CD8-positive, alpha-beta memory T cell (primary cell): Measurements from ENCODE around the gene TMEM17. TPM values are rescaled to one million over a fixed set of nuclear protein-coding genes. Genes with fewer than 3 reads are reported as not detected.

Source experiments
- CTCF ChIA-PET: fragments of 350-600 bp; sonication (Branson Sonifier 250); formaldehyde crosslinking; loops from one replicate; lab custom pipeline; 2021; ENCODE audit warnings: antibody characterized with exemption; lab: Charles Lee
- POLR2A ChIA-PET: fragments of 350-600 bp; sonication (Branson Sonifier 250); formaldehyde crosslinking; loops from one replicate; lab custom pipeline; 2021; ENCODE audit warnings: antibody characterized with exemption; lab: Charles Lee
- DNase-seq, 5 donors: peaks; one replicate each; pipeline versions ENCODE4 v3.0.0 to v3.0.0-alpha.2; 2020 to 2022; ENCODE audit warnings: mixed read lengths in 1 of 5
- H3K27ac ChIP-seq: one replicate; pipeline ENCODE4 v1.7.0; 2013; ENCODE audit warnings: low read depth, mild to moderate bottlenecking, low read length, moderate library complexity
- H3K27me3 ChIP-seq: 2 replicates; pipeline ENCODE4 v1.7.0; 2013; ENCODE audit warnings: low read length, mild to moderate bottlenecking; ENCODE audit not compliant: insufficient read depth, poor library complexity, severe bottlenecking
- H3K36me3 ChIP-seq: 2 replicates; pipeline ENCODE4 v1.7.0; 2013; ENCODE audit warnings: mild to moderate bottlenecking, low read length, moderate library complexity; ENCODE audit not compliant: insufficient read depth
- H3K4me1 ChIP-seq: 2 replicates; pipeline ENCODE4 v1.7.0; 2013; ENCODE audit warnings: mild to moderate bottlenecking, low read length, moderate library complexity; ENCODE audit not compliant: insufficient read depth
- H3K4me3 ChIP-seq: 2 replicates; pipeline ENCODE4 v1.7.0; 2013; ENCODE audit warnings: mild to moderate bottlenecking, low read length
- H3K9me3 ChIP-seq: 2 replicates; pipeline ENCODE4 v1.7.0; 2013; ENCODE audit warnings: mild to moderate bottlenecking, low read length
- H3K27ac Mint-ChIP-seq, 8 donors: one replicate each; pipeline ENCODE4 v1.8.0; 2020 to 2021; ENCODE audit warnings: mixed read lengths in 8 of 8, mild to moderate bottlenecking in 6 of 8, inconsistent platforms in 3 of 8, moderate library complexity in 3 of 8
- H3K27me3 Mint-ChIP-seq, 2 donors: one replicate each; pipeline ENCODE4 v1.8.0; 2020 to 2021; ENCODE audit warnings: mixed read lengths in 2 of 2, mild to moderate bottlenecking in 1 of 2, moderate library complexity in 1 of 2
- H3K36me3 Mint-ChIP-seq, 3 donors: one replicate each; pipeline ENCODE4 v1.8.0; 2020 to 2021; ENCODE audit warnings: mixed read lengths in 3 of 3, inconsistent platforms in 1 of 3, mild to moderate bottlenecking in 1 of 3
- H3K4me1 Mint-ChIP-seq, 3 donors: one replicate each; pipeline ENCODE4 v1.8.0; 2020 to 2021; ENCODE audit warnings: mixed read lengths in 3 of 3, inconsistent platforms in 1 of 3, mild to moderate bottlenecking in 1 of 3
- H3K4me3 Mint-ChIP-seq, 7 donors: one replicate each; pipeline ENCODE4 v1.8.0; 2020 to 2021; ENCODE audit warnings: mixed read lengths in 7 of 7, mild to moderate bottlenecking in 6 of 7, moderate library complexity in 4 of 7, inconsistent platforms in 2 of 7
- H3K9me3 Mint-ChIP-seq, 5 donors: one replicate each; pipeline ENCODE4 v1.8.0; 2020 to 2022; ENCODE audit warnings: mixed read lengths in 5 of 5, mild to moderate bottlenecking in 3 of 5, moderate library complexity in 2 of 5, inconsistent platforms in 1 of 5
- polyA plus RNA-seq: library from polyadenylated mRNA; unstranded; fragments of 300-500 nt; fragmentation: Illumina TruSeq; gene quantifications from one replicate; pipeline ENCODE4 v1.2.3, GENCODE V29; 2021
- total RNA-seq, 2 experiments: library from RNA; stranded (reverse); gene quantifications; one replicate each; pipeline ENCODE4 v1.2.3, GENCODE V29; 2021

Gene TMEM17
- total and polyA plus RNA-seq, 3 experiments from 2014 or later = 0.35 to 0.84 TPM; not detected in 1

- peaks cover 0 to 13% of the 10 kb centered on the region in 2 donors for H3K27me3 Mint-ChIP-seq
- H3K4me1 Mint-ChIP-seq = peaks cover 0 to 6% (median 0%) of the 10 kb centered on the region in 3 donors
- peak overlapping the region; percentile 55 for H3K4me3 ChIP-seq
- CTCF ChIA-PET = interaction anchor here (0.7 to 8.4 kb wide), 17 partner anchors 9 to 1112 kb away, joined by 3 to 121 read pairs (median 5); no protein-coding TSS in a partner anchor
- H3K9me3 Mint-ChIP-seq = no peaks in the 10 kb centered on the region
- peak overlapping the region; percentile 16 to 88 (median 59) for H3K4me3 Mint-ChIP-seq
- DNase-seq = no peak
- no peaks in the 10 kb centered on the region for H3K36me3 Mint-ChIP-seq
- H3K27ac ChIP-seq = no peak overlapping the region
- no peaks in the 10 kb centered on the region for H3K36me3 ChIP-seq
- H3K27me3 ChIP-seq = no peaks in the 10 kb centered on the region
- peaks cover 4% of the 10 kb centered on the region for H3K4me1 ChIP-seq
- H3K9me3 ChIP-seq = no peaks in the 10 kb centered on the region
- POLR2A ChIA-PET = no interaction called here
- H3K27ac Mint-ChIP-seq = no peak overlapping the region
These were observed 48.4 kb downstream of the TMEM17 start for GRCh38 chr2:62457556-62457955.

- peaks cover 0 to 13% of the 10 kb centered on the region in 2 donors for H3K27me3 Mint-ChIP-seq
- ChIA-PET POLR2A (interaction anchor here (0.9 kb wide), 1 partner anchor 319 kb away, joined by 3 read pairs; no protein-coding TSS in a partner anchor), CTCF (interaction anchor here (0.6 to 8.4 kb wide), 26 partner anchors 9 to 1112 kb away, joined by 3 to 121 read pairs (median 5); no protein-coding TSS in a partner anchor)
- Histone ChIP-seq H3K4me1 (peaks cover 4% of the 10 kb centered on the region), H3K4me3 (peak overlapping the region; percentile 55), H3K36me3 (no peaks in the 10 kb centered on the region), H3K9me3 (no peaks in the 10 kb centered on the region), H3K27ac (peak overlapping the region; percentile 38), H3K27me3 (no peaks in the 10 kb centered on the region)
- peak; percentile 46 to 71 (median 56) for DNase-seq
- no peak overlapping the region for H3K27ac Mint-ChIP-seq
- no peaks in the 10 kb centered on the region for H3K36me3 Mint-ChIP-seq
- H3K9me3 Mint-ChIP-seq = no peaks in the 10 kb centered on the region
- H3K4me3 Mint-ChIP-seq = peak overlapping the region in 6 of 7 donors; percentile 33 to 88 (median 61)
- peaks cover 0 to 6% (median 0%) of the 10 kb centered on the region in 3 donors for H3K4me1 Mint-ChIP-seq
These were observed 49.1 kb downstream of the TMEM17 start for GRCh38 chr2:62456721-62457539.

- no peak overlapping the region for H3K27ac ChIP-seq
- H3K4me3 Mint-ChIP-seq = peak overlapping the region in 3 of 7 donors; percentile 2 to 34 (median 11)
- peaks cover 4% of the 10 kb centered on the region for H3K4me1 ChIP-seq
- no peaks in the 10 kb centered on the region for H3K36me3 Mint-ChIP-seq
- DNase-seq = no peak
- no peaks in the 10 kb centered on the region for H3K27me3 ChIP-seq
- H3K4me3 ChIP-seq = no peak overlapping the region
- peaks cover 0 to 13% of the 10 kb centered on the region in 2 donors for H3K27me3 Mint-ChIP-seq
- no peaks in the 10 kb centered on the region for H3K36me3 ChIP-seq
- no peaks in the 10 kb centered on the region for H3K9me3 ChIP-seq
- CTCF ChIA-PET = interaction anchor here (0.6 to 8.4 kb wide), 17 partner anchors 10 to 567 kb away, joined by 3 to 121 read pairs (median 5); no protein-coding TSS in a partner anchor
- no peaks in the 10 kb centered on the region for H3K9me3 Mint-ChIP-seq
- H3K4me1 Mint-ChIP-seq = peaks cover 0 to 6% (median 0%) of the 10 kb centered on the region in 3 donors
- POLR2A ChIA-PET = interaction anchor here (0.9 kb wide), 1 partner anchor 320 kb away, joined by 3 read pairs; no protein-coding TSS in a partner anchor
- H3K27ac Mint-ChIP-seq = no peak overlapping the region
These were observed 49.9 kb downstream of the TMEM17 start for GRCh38 chr2:62455957-62456692.

- Mint-ChIP-seq H3K27me3 (peaks cover 0 to 13% of the 10 kb centered on the region in 2 donors), H3K4me3 (no peak overlapping the region), H3K27ac (no peak overlapping the region), H3K9me3 (no peaks in the 10 kb centered on the region), H3K36me3 (no peaks in the 10 kb centered on the region), H3K4me1 (peaks cover 0 to 6% (median 0%) of the 10 kb centered on the region in 3 donors)
- no peaks in the 10 kb centered on the region for H3K27me3 ChIP-seq
- POLR2A ChIA-PET = no interaction called here
- H3K27ac ChIP-seq = no peak overlapping the region
- no peaks in the 10 kb centered on the region for H3K36me3 ChIP-seq
- H3K9me3 ChIP-seq = no peaks in the 10 kb centered on the region
- no peak overlapping the region for H3K4me3 ChIP-seq
- no peak for DNase-seq
- CTCF ChIA-PET = interaction anchor here (1.8 to 8.4 kb wide), 2 partner anchors 10 to 322 kb away, joined by 6 to 121 read pairs; no protein-coding TSS in a partner anchor
- peaks cover 4% of the 10 kb centered on the region for H3K4me1 ChIP-seq
These were observed 52.0 kb downstream of the TMEM17 start for GRCh38 chr2:62453955-62454354.

- Histone ChIP-seq H3K9me3 (no peaks in the 10 kb centered on the region), H3K27ac (no peak overlapping the region), H3K27me3 (no peaks in the 10 kb centered on the region), H3K36me3 (no peaks in the 10 kb centered on the region), H3K4me3 (no peak overlapping the region), H3K4me1 (peaks cover 4% of the 10 kb centered on the region)
- no peaks in the 10 kb centered on the region for H3K9me3 Mint-ChIP-seq
- POLR2A ChIA-PET = no interaction called here
- DNase-seq = no peak
- H3K4me1 Mint-ChIP-seq = peaks cover 0 to 6% (median 0%) of the 10 kb centered on the region in 3 donors
- H3K36me3 Mint-ChIP-seq = no peaks in the 10 kb centered on the region
- CTCF ChIA-PET = interaction anchor here (8.4 kb wide), 1 partner anchor 323 kb away, joined by 121 read pairs; no protein-coding TSS in a partner anchor
- H3K4me3 Mint-ChIP-seq = no peak overlapping the region
- peak overlapping the region in 1 of 8 donors; percentile 54 for H3K27ac Mint-ChIP-seq
- H3K27me3 Mint-ChIP-seq = peaks cover 0 to 13% of the 10 kb centered on the region in 2 donors
These were observed 53.1 kb downstream of the TMEM17 start for GRCh38 chr2:62452701-62453454.

- no peak overlapping the region for H3K4me3 Mint-ChIP-seq
- CTCF ChIA-PET = no interaction called here
- POLR2A ChIA-PET = no interaction called here
These were observed 55.2 kb downstream of the TMEM17 start for GRCh38 chr2:62450716-62451191.

More at GRCh38 chr2:62450716-62451191, 55.2 kb downstream of the TMEM17 start:
- no peaks in the 10 kb centered on the region for H3K36me3 ChIP-seq
- Mint-ChIP-seq H3K27ac (no peak overlapping the region), H3K27me3 (peaks cover 2 to 6% of the 10 kb centered on the region in 2 donors), H3K9me3 (no peaks in the 10 kb centered on the region), H3K4me1 (no peaks in the 10 kb centered on the region), H3K36me3 (no peaks in the 10 kb centered on the region)
- H3K4me3 ChIP-seq = no peak overlapping the region
- no peaks in the 10 kb centered on the region for H3K9me3 ChIP-seq
- no peak for DNase-seq
- no peak overlapping the region for H3K27ac ChIP-seq
- no peaks in the 10 kb centered on the region for H3K27me3 ChIP-seq
- no peaks in the 10 kb centered on the region for H3K4me1 ChIP-seq
